Stimulated activated CD8-positive, alpha-beta memory T cell treated with anti-CD3 and anti-CD28 coated beads, Interleukin-2, amount 100 ng/mL, for 48 hours (primary cell): ENCODE data around the gene ALDH3A1.
"Not testable (repeated sequence)": the region's sequence is repeated elsewhere in the genome, so short reads cannot be mapped to it uniquely, and the experiment has no call there.

ENCODE experiments used
- DNase-seq, 2 donors: peaks; one replicate each; pipeline ENCODE4 v3.0.0-alpha.2; 2020; ENCODE audit warnings: low read depth in 2 of 2

Gene ALDH3A1

DNA sequence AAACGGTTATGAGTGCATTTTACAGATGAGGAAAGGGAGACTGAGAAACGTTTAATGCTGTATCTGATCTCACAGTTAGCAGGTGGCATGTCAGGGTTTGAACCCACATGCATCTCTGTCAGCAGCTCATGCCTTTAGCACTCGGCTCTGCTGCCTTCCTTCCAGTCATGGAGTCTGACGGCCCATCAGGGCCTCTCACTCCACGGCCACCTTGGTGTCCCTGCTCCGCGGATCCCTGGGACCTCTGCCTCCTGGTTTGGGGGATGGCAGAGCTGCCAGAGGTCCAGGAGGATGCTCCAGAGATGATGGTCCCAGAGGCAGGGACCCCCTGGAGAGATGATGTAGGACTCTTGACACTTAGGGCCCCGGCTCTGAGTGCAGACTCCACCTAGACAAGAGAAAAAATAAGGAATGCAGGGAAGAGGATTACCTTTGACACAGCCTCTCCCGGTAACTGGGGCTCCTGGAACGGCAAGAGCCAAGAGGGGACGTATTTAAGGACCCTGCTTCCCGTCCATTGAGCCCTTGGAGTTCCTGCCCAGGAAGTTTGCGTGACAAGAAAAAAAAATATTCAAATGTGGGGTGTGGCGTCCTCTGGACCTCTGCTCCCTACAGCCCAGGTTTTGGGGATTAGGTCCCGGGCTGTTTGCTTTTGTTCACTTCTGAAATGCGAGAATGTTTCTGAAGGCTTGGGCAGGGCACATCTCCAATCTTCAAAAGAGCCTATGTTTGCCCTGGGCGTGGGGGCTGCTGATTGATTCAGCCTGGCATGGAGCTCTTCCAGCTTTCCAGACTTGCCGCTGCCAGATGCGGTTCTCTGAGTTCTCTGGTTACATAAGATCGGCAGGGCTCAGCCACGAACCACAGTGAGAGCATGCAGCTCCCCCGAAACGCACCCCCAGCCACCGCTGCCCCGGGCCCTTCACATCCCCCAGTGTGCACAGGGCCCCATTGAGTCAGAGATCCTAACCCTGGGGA is at the start of gene ALDH3A1:
Gene ALDH3A1, minus strand, starts transcription at position 470 of the 978 bp plus-strand sequence. CDS start 3,169 bp downstream, outside the sequence.
- DNase-seq, result no peak

DNA sequence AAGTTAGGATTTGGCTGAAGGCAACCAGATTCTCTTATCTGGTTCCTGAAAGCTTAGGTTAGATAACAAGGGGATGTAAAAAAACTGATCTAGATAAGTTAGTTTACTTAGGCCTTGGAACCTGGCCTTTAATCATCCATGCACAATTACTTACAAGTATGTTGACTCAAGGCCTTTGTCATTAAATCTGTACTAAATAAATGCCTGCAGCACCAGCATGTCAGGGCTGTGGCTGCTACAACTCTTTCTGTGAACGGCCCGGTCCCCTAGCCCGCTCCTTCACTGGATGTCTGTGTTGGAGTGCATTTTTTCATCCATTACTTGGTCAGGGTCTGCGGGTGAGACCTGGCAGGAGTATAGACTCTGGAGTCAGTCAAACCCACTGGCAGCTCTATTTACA is 48.4 kb upstream of the ALDH3A1 start:
- no peak for DNase-seq

DNA sequence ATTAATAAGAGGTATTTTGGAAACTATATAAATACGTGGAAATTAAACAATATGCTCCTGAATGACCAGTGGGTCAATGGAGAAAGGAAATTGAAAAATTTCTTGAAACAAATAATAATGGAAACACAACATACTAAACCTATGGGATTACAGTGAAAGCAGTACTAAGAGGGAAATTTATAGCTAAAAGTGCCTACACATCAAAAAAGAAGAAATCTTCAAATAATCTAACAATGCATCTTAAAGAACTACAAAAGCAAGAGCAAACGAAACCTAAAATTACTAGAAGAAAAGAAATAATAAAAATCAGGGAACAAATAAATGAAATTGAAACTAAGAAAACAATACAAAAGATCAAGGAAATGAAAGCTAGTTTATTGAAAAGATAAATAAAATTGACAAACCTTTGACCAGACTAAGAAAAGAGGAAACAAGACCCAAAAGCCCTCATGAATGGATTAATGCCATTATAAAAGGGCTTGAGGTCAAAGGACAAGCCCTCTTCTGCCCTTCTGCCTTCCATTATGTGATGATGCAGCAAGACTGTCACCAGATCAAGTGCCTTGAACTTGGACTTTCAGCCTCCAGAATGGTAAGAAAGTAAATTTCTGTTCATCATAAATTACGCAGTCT is 43.9 kb upstream of the ALDH3A1 start:
- no peak for DNase-seq

DNA sequence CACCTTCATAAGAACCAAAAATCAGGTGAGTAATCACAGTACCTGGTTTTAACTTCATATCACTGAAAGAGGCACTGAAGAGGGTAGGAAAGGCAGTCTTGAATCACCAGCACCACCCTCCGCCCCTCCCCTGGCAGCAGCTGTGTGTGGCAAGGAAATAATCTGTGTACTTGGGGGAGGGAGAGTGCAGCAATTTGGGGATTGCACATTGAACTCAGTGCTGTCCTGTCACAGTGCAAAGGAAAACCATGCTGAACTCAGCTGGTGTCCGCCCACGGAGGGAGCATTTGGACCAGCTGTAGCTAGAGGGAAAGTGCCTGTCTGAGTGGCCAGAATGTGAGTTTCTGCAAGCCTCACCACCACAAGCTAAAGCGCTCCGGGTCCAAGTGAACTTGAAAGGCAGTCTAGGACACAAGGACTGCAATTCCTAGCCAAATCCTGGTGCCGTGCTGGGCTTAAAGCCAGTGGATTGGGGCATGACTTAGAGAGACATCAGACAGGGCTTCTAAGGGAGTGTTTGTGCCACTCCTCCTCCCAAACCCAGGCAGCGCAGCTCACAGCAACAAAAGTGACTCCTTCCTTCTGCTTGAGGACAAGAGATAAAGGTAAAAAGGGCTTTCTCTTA is 39.7 kb upstream of the ALDH3A1 start:
- DNase-seq, result no peak

DNA sequence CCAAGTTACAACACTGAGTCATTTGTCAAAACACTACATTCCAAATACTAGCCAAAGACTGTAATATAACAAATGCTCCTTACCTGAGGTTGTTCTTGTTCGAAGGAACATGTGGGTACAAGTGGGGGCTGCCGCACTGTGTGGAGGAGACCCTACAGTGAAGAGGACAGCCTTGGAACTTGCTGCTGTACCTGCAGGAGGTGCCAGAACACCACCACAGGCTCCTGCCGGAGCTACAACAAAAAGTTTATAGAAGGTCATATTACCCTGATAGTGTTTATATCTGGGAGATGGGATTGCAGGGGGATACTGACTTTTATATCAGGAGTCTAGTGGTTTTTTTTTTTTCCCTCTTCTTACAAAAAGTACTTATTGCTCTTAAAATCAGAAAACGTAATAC is 37.8 kb upstream of the ALDH3A1 start:
- no peak for DNase-seq

DNA sequence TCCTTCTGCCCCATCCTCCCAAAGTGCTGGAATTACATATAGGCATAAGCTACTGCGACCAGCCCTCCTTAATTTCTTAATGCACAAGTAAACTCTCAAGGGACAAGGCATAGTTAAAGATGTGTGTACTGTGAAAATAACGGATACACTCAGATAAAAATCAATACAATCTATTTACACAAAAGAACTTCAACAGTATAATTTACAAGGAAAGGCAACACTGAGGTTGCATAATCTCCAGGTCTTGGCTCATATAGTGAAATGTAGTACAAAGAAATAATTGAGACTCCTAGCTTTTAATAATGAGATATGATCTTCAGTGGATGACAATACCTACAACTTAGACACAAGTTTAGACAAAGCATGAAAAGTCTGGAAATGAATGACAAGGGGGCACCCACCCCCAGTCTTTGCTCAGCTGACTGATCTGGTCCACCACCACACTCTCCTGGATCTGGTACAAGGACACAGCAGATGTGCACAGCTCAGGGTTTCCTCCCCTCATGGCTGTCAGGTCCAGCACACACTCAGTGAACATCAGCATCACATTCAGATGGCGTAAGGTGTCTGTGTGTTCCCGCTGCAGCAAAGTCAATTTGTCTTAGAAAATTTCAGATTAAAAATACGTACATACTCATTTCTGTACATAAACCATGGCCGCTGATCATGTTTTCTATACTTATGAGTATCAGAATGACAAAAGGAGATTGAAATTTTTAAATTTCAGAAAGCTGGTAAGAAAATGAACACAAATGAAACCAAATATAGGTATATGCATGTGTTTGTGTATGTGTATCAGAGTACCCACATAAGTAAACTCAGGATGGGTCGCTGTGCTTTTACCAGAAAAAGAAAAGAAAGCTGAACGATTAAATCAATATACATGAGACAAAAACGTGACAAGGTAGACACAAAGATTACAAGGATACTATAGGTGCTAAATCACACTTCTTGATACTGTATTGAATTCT is 33.7 kb upstream of the ALDH3A1 start:
- DNase-seq, result no peak

DNA sequence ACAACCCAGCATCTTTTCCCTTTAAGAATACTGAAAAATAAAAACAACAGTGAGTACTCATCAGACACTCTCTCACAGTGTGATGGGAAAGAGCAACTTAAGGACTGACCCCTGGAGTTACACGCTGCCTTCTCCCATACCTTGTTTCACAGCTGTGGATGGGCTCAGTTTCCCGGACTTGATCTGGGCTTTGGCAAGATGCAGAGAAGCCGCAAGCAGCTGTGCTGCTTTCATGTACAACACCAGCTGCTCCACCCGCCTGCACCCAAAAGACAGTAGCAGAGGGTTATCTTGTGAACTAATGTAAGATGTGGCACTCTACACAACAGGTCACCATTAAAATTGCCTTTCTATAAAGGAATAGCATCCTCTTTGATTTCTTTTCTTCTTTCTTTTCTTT is 32.7 kb upstream of the ALDH3A1 start:
- DNase-seq, result no peak

GRCh38 chr17:19773534-19773933 is 25.4 kb upstream of the ALDH3A1 start:
- no peak for DNase-seq

GRCh38 chr17:19771971-19772630 is 24.0 kb upstream of the ALDH3A1 start:
- DNase-seq, result no peak

DNA sequence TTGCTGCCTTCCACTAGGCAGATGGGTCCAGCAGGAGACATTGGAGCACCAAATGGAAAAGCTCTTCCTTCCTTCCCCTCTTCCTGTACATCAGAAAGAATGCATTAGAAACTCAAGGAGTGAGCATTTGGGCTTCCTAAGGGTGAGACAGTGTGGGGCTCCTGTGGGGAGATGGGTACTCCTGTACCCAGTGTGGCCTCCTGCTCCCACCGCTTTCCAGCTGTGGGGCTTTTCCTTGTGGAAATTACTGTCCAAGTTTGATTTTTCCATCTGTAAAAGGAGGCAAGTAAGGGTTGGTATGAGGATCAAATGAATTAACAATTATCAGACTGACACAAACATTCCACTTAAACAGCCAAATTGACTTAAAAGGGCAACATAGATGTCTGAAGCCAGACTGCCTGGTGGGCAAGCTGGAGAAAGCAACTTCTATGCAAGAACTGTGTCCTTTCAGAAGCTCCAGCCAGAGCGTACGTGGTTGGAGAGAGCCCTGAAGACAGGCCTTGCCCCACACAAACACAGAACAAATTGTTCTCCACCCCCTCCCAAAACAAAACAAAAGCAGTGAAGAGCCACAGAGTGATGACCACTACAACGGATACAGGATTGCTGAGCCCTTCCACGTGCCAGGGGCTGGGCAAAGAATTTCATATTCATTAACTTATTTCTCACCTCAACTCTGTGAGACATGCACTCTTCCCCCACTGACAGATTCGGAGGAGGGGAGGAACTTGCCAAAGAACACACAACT is 23.1 kb upstream of the ALDH3A1 start:
- no peak for DNase-seq

- DNase-seq, result no peak
These were observed 22.0 kb upstream of the ALDH3A1 start for GRCh38 chr17:19769946-19770652.

DNA sequence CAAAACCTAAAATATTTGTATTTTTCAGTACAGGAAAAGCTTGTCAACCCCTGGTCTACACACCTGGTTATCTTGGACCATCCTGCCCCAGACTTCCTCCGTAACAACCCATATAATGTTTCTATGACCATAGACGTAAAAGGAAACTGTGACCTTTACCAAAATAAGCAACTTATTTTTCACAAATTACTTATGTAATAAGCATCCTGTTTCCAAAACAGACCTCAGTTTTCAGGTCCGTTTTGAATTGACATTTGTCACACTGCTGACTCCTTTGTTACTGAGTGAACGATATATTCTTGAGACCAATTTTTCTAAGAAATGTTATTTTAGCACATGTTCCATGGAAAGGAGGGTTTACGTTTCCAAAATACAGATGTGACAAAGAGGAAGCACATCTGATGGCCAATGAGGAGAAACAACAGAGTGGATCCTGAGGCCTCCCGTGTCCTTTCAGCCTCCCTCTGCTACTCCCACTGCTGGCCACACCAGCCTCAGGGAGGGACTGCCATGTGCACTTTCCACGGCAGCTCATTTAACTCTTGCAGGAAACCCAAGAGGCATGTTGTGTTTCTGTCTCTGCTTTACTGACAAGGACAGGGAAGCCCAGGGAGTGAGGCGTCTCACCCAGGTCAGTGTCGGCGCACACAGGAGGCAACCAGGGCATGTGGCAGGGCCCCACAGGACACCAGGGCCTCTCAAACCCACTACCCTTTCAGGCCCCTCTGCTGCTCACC is 20.1 kb upstream of the ALDH3A1 start:
- DNase-seq, result no peak

- peak; percentile 69 to 71 for DNase-seq
These were observed 18.5 kb upstream of the ALDH3A1 start for GRCh38 chr17:19766421-19767270.

- DNase-seq, result no peak
These were observed 17.9 kb upstream of the ALDH3A1 start for GRCh38 chr17:19766016-19766415.

- not testable (repeated sequence) for DNase-seq
These were observed 15.9 kb upstream of the ALDH3A1 start for GRCh38 chr17:19763991-19764390.

- no peak for DNase-seq
These were observed 15.3 kb upstream of the ALDH3A1 start for GRCh38 chr17:19763416-19763815.

DNA sequence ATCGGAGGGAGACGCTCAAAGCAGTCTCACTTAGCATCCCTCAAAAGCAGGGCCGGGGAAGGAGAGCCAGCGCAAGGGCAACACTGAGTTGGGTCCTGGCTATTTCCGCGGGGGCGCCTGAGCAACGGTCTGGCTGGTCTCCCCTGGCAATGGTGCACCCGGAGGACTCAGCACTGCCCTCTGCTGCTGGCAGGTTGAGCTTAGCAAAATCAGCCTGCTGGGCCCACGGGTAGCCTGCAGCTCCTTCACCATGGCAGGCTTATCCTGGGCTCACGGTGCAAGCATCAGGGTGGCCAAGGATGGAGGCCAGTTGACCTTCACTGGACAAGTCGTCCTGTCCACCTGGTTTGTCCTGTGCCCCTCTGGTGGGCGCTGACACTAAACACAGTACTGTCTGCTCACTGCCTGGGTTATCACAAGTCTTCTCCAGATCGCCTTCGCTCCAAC is 14.4 kb upstream of the ALDH3A1 start:
- DNase-seq, result peak; percentile 36 to 64

- DNase-seq, result no peak
These were observed 12.6 kb upstream of the ALDH3A1 start for GRCh38 chr17:19760746-19761145.
